ENCODE measurements around the gene MAP1A.
"Not testable (repeated sequence)": the region's sequence is repeated elsewhere in the genome, so short reads cannot be mapped to it uniquely, and the experiment has no call there.

MAP1A gene

GRCh38 chr15:43529587-43530345 is 12.4 kb downstream of the MAP1A start:
- peaks cover 12% of the 10 kb centered on the region for H3K36me3 Mint-ChIP-seq (ENCODE audit: low read depth)
- no peaks in the 10 kb centered on the region for H3K9me3 Mint-ChIP-seq
- no peak overlapping the region for H3K4me3 Mint-ChIP-seq
- no peak overlapping the region for H3K27ac Mint-ChIP-seq
- peaks cover 1% of the 10 kb centered on the region for H3K27me3 Mint-ChIP-seq
- intact Hi-C loops (cut with micrococcal nuclease), result no loop called here
- no peaks in the 10 kb centered on the region for H3K4me1 Mint-ChIP-seq (ENCODE audit: low read depth)

DNA sequence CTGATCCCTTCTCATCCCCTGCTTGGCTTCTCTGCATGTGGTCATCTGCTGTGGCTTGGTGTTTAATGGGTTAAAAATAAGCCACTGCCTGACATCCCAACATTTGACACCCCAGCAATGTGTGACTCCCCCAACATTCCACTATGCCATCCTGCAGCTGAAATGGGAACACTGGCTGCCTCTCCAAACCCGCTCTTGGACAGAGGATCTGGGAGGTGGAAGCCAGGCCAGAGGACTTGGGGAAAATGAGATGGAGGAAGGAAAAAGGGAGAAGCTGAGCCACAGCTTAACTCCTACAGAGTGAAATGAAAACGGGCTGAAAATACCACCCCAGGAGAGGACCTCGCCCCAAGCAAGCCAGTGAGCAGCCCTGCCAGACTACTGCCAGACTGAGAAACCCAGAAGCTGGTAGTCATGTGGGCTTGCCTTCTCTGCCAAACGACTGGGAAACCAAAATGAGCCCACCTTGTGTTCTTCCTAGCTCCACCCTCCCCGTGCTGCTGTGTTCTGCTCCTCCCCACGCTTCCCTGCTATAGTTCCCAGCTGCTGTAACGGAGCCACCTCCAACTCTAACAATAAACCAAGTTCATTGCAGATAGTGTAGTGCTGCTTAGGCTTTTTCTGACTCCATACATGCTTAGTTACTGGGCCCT is 13.7 kb downstream of the MAP1A start:
- intact Hi-C loops (cut with micrococcal nuclease), result no loop called here
- Mint-ChIP-seq H3K27me3 (peaks cover 1% of the 10 kb centered on the region), H3K9me3 (no peaks in the 10 kb centered on the region), H3K27ac (no peak overlapping the region), H3K4me3 (no peak overlapping the region), H3K36me3 (ENCODE audit: low read depth) (peaks cover 19% of the 10 kb centered on the region), H3K4me1 (ENCODE audit: low read depth) (no peaks in the 10 kb centered on the region)

GRCh38 chr15:43532826-43533225 is 15.4 kb downstream of the MAP1A start:
- H3K4me1 Mint-ChIP-seq (ENCODE audit: low read depth); H3K27me3 Mint-ChIP-seq; intact Hi-C loops (cut with micrococcal nuclease); H3K27ac Mint-ChIP-seq; H3K9me3 Mint-ChIP-seq; H3K4me3 Mint-ChIP-seq: not testable (repeated sequence)
- peaks cover 25% of the 10 kb centered on the region for H3K36me3 Mint-ChIP-seq (ENCODE audit: low read depth)

GRCh38 chr15:43534897-43535296 is 17.5 kb downstream of the MAP1A start:
- H3K4me1 Mint-ChIP-seq (ENCODE audit: low read depth), result no peaks in the 10 kb centered on the region
- peaks cover 26% of the 10 kb centered on the region for H3K36me3 Mint-ChIP-seq (ENCODE audit: low read depth)
- H3K27ac Mint-ChIP-seq, result no peak overlapping the region
- no peaks in the 10 kb centered on the region for H3K27me3 Mint-ChIP-seq
- H3K9me3 Mint-ChIP-seq, result no peaks in the 10 kb centered on the region
- intact Hi-C loops (cut with micrococcal nuclease), result no loop called here
- H3K4me3 Mint-ChIP-seq, result no peak overlapping the region

- intact Hi-C loops (cut with micrococcal nuclease), result no loop called here
- Mint-ChIP-seq H3K4me1 (ENCODE audit: low read depth) (no peaks in the 10 kb centered on the region), H3K36me3 (ENCODE audit: low read depth) (peaks cover 26% of the 10 kb centered on the region), H3K9me3 (no peaks in the 10 kb centered on the region), H3K4me3 (no peak overlapping the region), H3K27ac (no peak overlapping the region), H3K27me3 (no peaks in the 10 kb centered on the region)
Measured at GRCh38 chr15:43538091-43538490, 20.7 kb downstream of the MAP1A start.

DNA sequence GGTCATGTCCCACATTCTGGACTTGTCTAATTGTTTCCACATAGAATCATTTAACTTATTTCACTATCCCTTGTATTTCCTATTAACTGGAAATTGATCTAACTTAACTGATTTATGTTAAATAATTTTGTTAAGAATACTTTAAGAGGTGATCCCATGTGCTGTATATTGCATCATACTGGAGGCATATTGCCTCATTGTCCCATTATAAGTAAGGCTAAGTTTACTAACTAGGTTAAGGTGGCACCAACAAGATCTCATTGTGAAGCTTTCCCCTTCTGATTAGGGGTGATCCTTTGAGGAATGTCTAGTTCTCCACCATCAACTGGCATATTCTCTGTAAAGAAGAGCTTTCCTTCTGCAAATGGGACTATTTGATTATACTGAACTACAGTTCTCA is 24.4 kb downstream of the MAP1A start:
- no peaks in the 10 kb centered on the region for H3K27me3 Mint-ChIP-seq
- H3K9me3 Mint-ChIP-seq, result no peaks in the 10 kb centered on the region
- no peak overlapping the region for H3K4me3 Mint-ChIP-seq
- no peak overlapping the region for H3K27ac Mint-ChIP-seq
- H3K4me1 Mint-ChIP-seq (ENCODE audit: low read depth), result no peaks in the 10 kb centered on the region
- intact Hi-C loops (cut with micrococcal nuclease), result no loop called here
- peaks cover 8% of the 10 kb centered on the region for H3K36me3 Mint-ChIP-seq (ENCODE audit: low read depth)

- Mint-ChIP-seq H3K9me3 (no peaks in the 10 kb centered on the region), H3K27ac (no peak overlapping the region)
Measured at GRCh38 chr15:43544266-43544665, 26.9 kb downstream of the MAP1A start.

DNA sequence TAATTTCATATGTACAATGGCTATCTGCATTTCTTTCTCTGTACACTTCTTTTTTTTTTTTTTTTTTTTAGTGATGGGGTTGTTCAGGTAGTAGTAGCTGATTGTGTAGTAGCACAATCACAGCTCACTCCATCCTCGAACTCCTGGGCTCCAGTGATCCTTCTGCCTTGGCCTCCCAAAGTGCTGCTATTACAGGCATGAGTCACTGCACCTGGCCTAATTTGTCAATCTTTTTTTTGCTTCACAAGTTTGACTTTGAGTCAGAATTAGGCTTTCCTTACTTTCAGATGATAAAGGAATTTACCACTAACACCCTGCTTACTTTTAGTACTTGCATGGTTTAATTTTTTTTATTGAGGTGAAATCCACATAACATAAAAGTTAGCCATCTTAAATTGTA is 28.0 kb downstream of the MAP1A start:
- Mint-ChIP-seq H3K9me3 (no peaks in the 10 kb centered on the region), H3K4me1 (ENCODE audit: low read depth) (no peaks in the 10 kb centered on the region), H3K27me3 (no peaks in the 10 kb centered on the region), H3K4me3 (no peak overlapping the region), H3K27ac (no peak overlapping the region), H3K36me3 (ENCODE audit: low read depth) (peaks cover 13% of the 10 kb centered on the region)
- intact Hi-C loops (cut with micrococcal nuclease), result no loop called here

More at GRCh38 chr15:43544266-43544665, 26.9 kb downstream of the MAP1A start:
- no peaks in the 10 kb centered on the region for H3K27me3 Mint-ChIP-seq
- no peaks in the 10 kb centered on the region for H3K4me1 Mint-ChIP-seq (ENCODE audit: low read depth)
- no peak overlapping the region for H3K4me3 Mint-ChIP-seq
- intact Hi-C loops (cut with micrococcal nuclease), result no loop called here
- H3K36me3 Mint-ChIP-seq (ENCODE audit: low read depth), result peaks cover 13% of the 10 kb centered on the region

- no peak overlapping the region for H3K27ac Mint-ChIP-seq
- no peak overlapping the region for H3K4me3 Mint-ChIP-seq
- peaks cover 22% of the 10 kb centered on the region for H3K36me3 Mint-ChIP-seq (ENCODE audit: low read depth)
- no peaks in the 10 kb centered on the region for H3K4me1 Mint-ChIP-seq (ENCODE audit: low read depth)
- no peaks in the 10 kb centered on the region for H3K27me3 Mint-ChIP-seq
- no peaks in the 10 kb centered on the region for H3K9me3 Mint-ChIP-seq
- intact Hi-C loops (cut with micrococcal nuclease), result no loop called here
Measured at GRCh38 chr15:43547539-43547938, 30.1 kb downstream of the MAP1A start.

- Mint-ChIP-seq H3K4me3 (no peak overlapping the region), H3K9me3 (no peaks in the 10 kb centered on the region), H3K4me1 (ENCODE audit: low read depth) (no peaks in the 10 kb centered on the region), H3K36me3 (ENCODE audit: low read depth) (peaks cover 36% of the 10 kb centered on the region), H3K27ac (no peak overlapping the region), H3K27me3 (no peaks in the 10 kb centered on the region)
- intact Hi-C loops (cut with micrococcal nuclease), result no loop called here
Measured at GRCh38 chr15:43550527-43551363, 33.3 kb downstream of the MAP1A start.

- H3K36me3 Mint-ChIP-seq (ENCODE audit: low read depth), result peaks cover 42% of the 10 kb centered on the region
- H3K27me3 Mint-ChIP-seq, result no peaks in the 10 kb centered on the region
- no peaks in the 10 kb centered on the region for H3K4me1 Mint-ChIP-seq (ENCODE audit: low read depth)
- intact Hi-C loops (cut with micrococcal nuclease), result no loop called here
- H3K4me3 Mint-ChIP-seq, result no peak overlapping the region
- H3K9me3 Mint-ChIP-seq, result no peaks in the 10 kb centered on the region
- no peak overlapping the region for H3K27ac Mint-ChIP-seq
Measured at GRCh38 chr15:43552256-43552655, 34.8 kb downstream of the MAP1A start.

DNA sequence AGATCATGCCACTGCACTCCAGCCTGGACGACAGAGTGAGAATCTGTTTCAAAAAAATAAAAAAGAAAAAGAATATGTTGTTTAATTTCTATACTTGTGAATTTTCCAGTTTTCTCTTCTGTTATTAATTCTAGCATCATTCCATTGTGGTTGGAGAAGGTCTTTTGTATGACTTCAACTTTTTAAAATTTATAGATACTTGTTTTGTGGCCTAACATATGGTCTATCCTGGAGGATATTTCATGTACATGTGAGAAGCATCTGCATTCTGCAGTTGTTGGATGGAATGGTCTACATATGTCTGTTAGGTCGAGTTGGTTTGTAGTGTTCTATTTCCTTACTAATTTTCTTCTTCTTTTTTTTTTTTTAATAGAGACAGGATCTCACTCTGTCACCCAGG is 35.6 kb downstream of the MAP1A start:
- intact Hi-C loops (cut with micrococcal nuclease), result no loop called here
- no peak overlapping the region for H3K27ac Mint-ChIP-seq
- H3K36me3 Mint-ChIP-seq (ENCODE audit: low read depth), result peaks cover 41% of the 10 kb centered on the region
- no peaks in the 10 kb centered on the region for H3K27me3 Mint-ChIP-seq
- H3K4me3 Mint-ChIP-seq, result no peak overlapping the region
- no peaks in the 10 kb centered on the region for H3K9me3 Mint-ChIP-seq
- no peaks in the 10 kb centered on the region for H3K4me1 Mint-ChIP-seq (ENCODE audit: low read depth)

DNA sequence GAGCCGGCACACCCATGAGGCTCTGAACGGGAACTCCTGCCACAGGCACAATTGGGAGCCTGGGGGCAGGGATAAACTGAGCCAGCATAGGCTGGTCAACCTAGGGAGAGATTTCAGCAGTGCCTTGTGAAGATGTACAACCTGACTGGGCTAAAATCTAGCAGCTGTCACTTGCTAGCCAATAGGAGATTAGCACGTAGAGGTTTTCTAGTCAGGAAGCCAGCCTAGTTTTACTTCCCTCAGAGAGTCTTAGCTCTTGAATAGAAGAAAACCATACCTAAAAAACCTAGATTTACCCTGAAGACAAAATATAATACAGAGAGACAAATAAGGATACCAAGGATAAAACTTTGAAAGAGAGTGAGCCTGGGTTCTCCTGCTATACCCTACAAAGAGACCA is 45.3 kb downstream of the MAP1A start:
- not testable (repeated sequence) for H3K4me1 Mint-ChIP-seq (ENCODE audit: low read depth)

DNA sequence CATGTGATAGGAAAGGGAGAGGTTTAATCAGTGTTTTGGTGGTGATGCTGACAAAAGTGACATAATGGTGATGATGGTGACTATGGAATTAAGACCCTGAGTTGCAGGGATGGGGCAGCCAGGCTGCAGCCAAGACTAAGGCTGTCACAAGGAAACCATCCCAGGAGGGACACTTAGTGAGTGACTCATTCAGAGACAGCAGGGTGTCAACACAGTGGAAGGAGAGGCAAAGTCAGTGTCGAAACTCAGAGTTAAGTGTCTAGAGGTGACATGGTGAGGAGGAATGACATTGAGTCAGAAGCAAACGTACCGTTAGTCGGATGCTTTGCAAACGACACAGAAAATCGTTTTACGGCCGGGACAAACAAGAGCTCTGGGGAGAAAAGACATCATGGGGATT is 46.4 kb downstream of the MAP1A start:
- H3K4me3 Mint-ChIP-seq; H3K36me3 Mint-ChIP-seq (ENCODE audit: low read depth); H3K27ac Mint-ChIP-seq; intact Hi-C loops (cut with micrococcal nuclease); H3K9me3 Mint-ChIP-seq; H3K27me3 Mint-ChIP-seq; H3K4me1 Mint-ChIP-seq (ENCODE audit: low read depth): not testable (repeated sequence)

More for the DNA sequence above, 45.3 kb downstream of the MAP1A start:
- H3K27ac Mint-ChIP-seq; H3K9me3 Mint-ChIP-seq; intact Hi-C loops (cut with micrococcal nuclease); H3K4me3 Mint-ChIP-seq; H3K27me3 Mint-ChIP-seq: not testable (repeated sequence)
- H3K36me3 Mint-ChIP-seq (ENCODE audit: low read depth), result peaks cover 15% of the 10 kb centered on the region

All from dendritic cell treated with granulocyte-macrophage colony-stimulating factor and Interleukin-4, amounts not matched to agents 40 ng/mL and 50 ng/mL, for 4 days (primary cell).